Epithelial cell of esophagus (primary cell): ENCODE results near the gene SDCCAG8.

Experiments used
- DNase-seq: peaks from one replicate; pipeline ENCODE4 v3.0.0; 2010; ENCODE audit warnings: low read depth
- H3K4me3 ChIP-seq: 2 replicates; pipeline ENCODE4 v1.5.1; 2011; ENCODE audit warnings: mild to moderate bottlenecking, low read length, control low read depth
- TF ChIP-seq, protein P1 (sequence below): IDR thresholded peaks from 2 replicates; pipeline ENCODE4 v1.5.1; 2011; ENCODE audit warnings: low read depth, mild to moderate bottlenecking, low read length, control low read depth, inconsistent platforms; ENCODE audit not compliant: insufficient read depth; ENCODE audit errors: missing control alignments

Gene SDCCAG8

GRCh38 chr1:243399561-243400155 is 143.8 kb downstream of the SDCCAG8 start:
- no peak overlapping the region for H3K4me3 ChIP-seq
- TF ChIP-seq, protein P1, sequence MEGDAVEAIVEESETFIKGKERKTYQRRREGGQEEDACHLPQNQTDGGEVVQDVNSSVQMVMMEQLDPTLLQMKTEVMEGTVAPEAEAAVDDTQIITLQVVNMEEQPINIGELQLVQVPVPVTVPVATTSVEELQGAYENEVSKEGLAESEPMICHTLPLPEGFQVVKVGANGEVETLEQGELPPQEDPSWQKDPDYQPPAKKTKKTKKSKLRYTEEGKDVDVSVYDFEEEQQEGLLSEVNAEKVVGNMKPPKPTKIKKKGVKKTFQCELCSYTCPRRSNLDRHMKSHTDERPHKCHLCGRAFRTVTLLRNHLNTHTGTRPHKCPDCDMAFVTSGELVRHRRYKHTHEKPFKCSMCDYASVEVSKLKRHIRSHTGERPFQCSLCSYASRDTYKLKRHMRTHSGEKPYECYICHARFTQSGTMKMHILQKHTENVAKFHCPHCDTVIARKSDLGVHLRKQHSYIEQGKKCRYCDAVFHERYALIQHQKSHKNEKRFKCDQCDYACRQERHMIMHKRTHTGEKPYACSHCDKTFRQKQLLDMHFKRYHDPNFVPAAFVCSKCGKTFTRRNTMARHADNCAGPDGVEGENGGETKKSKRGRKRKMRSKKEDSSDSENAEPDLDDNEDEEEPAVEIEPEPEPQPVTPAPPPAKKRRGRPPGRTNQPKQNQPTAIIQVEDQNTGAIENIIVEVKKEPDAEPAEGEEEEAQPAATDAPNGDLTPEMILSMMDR: no peak
- DNase-seq: no peak

DNA sequence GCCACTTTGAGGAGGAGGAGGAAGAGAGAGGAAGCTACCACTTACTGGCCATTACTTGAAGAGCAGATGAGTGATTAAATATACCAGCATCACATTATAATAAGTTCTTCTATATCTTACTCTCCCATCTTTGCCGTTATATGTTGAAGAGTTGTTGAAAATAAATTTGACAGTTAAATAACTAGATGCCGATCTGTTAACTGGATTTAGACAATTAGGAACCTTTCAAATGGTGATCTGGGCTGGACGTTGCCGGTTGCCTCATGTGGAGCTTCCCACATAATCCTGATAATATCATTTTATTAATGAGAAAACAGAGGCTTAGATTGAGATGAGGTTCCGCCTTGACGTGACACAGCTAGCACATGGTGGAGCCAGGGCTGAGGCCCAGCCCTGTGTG is 147.0 kb downstream of the SDCCAG8 start:
- TF ChIP-seq, protein P1: no peak
- no peak overlapping the region for H3K4me3 ChIP-seq
- no peak for DNase-seq

DNA sequence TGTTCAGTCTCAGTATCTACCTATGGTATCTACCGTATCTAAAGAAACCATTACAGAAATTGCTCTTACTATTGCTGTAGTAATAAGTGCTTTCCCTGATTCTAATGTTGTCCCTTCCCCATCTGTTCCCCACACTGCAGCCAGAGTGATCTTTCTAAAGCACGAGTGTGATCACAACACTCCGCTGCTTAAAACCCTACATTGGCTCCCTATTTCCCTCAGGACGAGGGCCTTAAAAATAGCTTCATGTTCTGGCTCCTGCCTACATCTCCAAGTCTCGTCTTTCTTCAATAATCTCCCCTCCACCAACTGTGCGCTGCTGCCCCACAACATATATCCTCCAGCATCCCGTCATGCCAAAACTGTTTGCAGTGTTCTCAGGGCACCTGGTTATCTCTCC is 150.6 kb downstream of the SDCCAG8 start:
- no peak overlapping the region for H3K4me3 ChIP-seq
- TF ChIP-seq, protein P1: no peak
- no peak for DNase-seq

- TF ChIP-seq, protein P1: no peak
- peak; percentile 46 for DNase-seq
- H3K4me3 ChIP-seq: no peak overlapping the region
Measured at GRCh38 chr1:243407284-243408018, 151.6 kb downstream of the SDCCAG8 start.

GRCh38 chr1:243408479-243408878 is 152.6 kb downstream of the SDCCAG8 start:
- H3K4me3 ChIP-seq: no peak overlapping the region
- DNase-seq: no peak
- TF ChIP-seq, protein P1: no peak

DNA sequence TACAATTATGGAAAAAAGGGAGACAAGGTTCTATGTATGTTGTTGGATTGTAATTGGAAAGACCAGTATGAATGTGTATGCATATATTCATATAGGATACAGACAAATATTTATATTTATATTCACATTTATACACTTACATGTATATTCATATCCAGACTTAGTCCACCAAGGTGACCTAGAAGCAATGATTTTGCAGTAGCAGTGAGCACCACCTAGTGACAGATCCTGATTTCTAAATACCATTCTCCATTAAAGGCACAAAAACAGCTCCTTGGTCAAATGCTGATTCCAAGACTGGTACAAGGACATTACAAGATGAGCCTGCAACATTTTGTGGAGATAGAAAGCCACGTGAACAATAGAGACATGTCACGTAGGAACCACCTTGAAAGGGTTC is 153.4 kb downstream of the SDCCAG8 start:
- TF ChIP-seq, protein P1: no peak
- H3K4me3 ChIP-seq: no peak overlapping the region
- no peak for DNase-seq

- no peak for DNase-seq
- TF ChIP-seq, protein P1: no peak
- H3K4me3 ChIP-seq: no peak overlapping the region
Measured at GRCh38 chr1:243411472-243411871, 155.6 kb downstream of the SDCCAG8 start.
